ENCODE measurements around the gene ATP5ME.
"Not testable (repeated sequence)": the region's sequence is repeated elsewhere in the genome, so short reads cannot be mapped to it uniquely, and the experiment has no call there.

Gene ATP5ME, protein sequence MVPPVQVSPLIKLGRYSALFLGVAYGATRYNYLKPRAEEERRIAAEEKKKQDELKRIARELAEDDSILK

DNA sequence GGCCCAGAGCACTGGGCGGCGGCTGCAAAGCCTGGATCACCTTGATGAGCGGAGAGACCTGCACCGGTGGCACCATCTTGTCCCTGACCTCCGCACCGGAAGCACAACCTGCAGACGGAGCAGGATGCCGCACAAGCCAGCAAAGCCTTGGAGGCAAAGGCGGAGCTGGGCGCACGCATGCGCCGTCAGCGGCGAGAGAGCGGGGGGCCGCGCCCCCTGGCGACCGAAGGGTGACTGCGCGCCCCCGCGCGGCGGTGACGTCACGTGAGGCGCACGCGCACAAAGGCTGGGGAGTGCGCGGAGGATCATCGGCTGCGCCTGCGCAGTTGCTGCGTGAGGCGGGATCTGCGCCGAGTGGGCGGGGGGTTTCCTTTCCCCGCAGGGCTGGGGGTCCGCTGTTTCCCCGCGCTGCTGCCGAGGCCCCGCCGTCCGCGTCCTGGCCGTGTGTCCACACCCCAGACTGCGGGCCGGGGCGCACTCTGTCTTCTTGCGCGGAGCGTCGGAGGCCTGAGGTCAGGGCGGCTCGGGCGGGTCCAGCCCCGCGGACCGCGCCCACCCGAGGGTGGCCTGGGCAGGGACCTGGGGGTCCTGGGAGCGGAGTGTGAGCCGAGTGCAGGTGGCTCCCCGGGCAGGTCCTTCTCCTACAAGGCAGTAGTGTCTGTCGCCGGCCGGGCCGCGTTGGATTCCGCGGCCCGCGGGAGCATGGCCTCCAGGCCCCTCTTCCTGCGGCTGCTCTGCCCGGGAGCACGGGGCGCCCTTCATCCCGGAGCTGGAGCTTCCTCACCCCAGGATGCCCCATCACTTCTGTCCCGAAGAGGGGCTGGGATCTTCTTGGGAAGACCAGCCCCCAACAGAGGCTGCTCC, at the start of gene ATP5ME, which contains the start of gene MYL5:
Gene ATP5ME (minus strand): TSS at position 105 of the 864 bp plus-strand sequence. CDS start 29 bp downstream, at position 76.
Gene MYL5 (plus strand): TSS at position 371 of the 864 bp plus-strand sequence. CDS start 3,485 bp downstream, outside the sequence.
- in situ Hi-C loops (cut with MboI; ENCODE audit: low sequenced_read_pairs) = no loop called here

DNA sequence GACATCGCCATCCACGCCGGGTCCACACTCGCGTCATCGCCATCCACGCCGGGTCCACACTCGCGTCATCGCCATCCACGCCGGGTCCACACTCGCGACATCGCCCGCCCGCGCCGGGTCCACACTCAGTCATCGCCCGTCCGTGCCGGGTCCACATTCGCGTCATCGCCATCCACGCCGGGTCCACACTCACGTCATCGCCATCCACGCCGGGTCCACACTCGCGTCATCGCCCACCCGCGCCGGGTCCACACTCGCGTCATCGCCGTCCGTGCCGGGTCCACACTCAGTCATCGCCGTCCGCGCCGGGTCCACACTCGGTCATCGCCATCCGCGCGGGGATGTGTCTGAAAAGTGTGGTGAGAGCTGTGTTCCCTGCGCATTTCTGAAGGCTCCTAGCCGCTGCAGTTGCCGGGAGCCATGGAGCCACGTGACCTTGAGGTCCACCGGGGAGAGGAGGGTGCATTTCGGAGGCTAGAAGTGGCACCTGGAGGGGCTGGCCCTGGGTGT, 48.8 kb upstream of the ATP5ME start:
- in situ Hi-C loops (cut with MboI; ENCODE audit: low sequenced_read_pairs) = no loop called here

- in situ Hi-C loops (cut with MboI; ENCODE audit: low sequenced_read_pairs) = no loop called here
Measured at GRCh38 chr4:722169-722725, 48.2 kb upstream of the ATP5ME start.

DNA sequence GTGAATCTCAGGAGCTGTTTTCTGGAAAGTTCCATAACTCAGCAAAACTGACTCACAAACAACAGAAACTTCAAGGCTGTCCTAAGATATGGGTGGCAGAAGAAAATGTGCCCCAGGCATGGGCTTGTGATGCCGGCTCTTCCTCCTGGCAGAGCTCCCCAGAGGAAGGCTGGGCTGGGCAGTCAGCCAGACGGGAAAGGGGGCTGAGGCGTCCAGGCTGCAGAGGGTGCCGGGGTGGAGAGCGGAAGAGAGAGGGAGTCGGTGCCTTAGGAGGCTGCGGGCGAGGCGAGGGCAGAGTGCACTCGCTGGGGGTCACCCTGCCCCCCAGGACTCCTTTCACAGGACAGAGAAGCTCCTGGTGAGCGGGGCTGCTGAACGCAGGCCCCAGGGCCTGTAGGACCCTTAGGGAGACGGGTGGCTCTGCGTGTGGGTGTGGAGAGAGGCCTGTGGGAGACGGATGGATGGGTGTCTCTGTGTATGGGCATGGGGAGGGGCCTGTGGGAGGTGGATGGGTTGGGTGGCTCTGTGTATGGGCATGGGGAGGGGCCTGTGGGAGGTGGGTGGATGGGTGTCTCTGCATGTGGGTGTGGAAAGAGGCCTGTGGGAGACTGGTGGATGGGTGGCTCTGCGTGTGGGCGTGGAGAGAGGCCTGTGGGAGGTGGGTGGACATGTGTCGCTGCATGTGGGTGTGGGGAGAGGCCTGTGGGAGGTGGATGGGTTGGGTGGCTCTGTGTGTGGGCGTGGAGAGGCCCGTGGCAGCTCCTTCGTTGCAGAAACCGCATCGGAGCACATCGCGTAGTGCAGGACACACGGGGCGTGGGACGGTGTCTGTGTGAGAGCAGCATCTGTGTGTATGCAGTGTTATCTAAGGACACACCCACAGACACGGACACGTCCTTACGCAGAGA, 47.4 kb upstream of the ATP5ME start:
- in situ Hi-C loops (cut with MboI; ENCODE audit: low sequenced_read_pairs) = no loop called here

GRCh38 chr4:720111-720860, 46.2 kb upstream of the ATP5ME start:
- in situ Hi-C loops (cut with MboI; ENCODE audit: low sequenced_read_pairs) = no loop called here

- in situ Hi-C loops (cut with MboI; ENCODE audit: low sequenced_read_pairs) = no loop called here
Measured at GRCh38 chr4:718460-718859, 44.4 kb upstream of the ATP5ME start.

- in situ Hi-C loops (cut with MboI; ENCODE audit: low sequenced_read_pairs) = no loop called here
Measured at GRCh38 chr4:717601-718320, 43.7 kb upstream of the ATP5ME start.

- in situ Hi-C loops (cut with MboI; ENCODE audit: low sequenced_read_pairs) = no loop called here
Measured at GRCh38 chr4:714087-714486, 40.0 kb upstream of the ATP5ME start.

- in situ Hi-C loops (cut with MboI; ENCODE audit: low sequenced_read_pairs) = no loop called here
Measured at GRCh38 chr4:712916-713632, 39.0 kb upstream of the ATP5ME start.

DNA sequence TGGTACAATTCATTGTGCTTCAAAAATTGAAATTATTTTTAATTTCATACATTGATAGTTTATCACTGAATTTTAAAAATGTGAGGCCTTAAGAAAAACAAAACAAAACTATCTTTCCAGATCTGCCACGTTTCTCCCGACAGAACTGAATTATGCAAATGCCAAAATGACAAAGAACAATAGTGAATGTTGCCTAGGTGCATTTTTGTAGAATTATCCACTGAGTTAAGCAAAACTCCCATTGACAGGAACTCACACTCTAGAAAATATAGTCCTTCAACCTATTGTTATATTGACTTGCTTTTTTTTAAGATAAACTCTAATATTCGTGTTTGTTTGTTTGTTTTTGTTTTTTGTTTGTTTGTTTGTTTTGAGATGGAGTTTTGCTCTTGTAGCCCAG, 38.0 kb upstream of the ATP5ME start:
- in situ Hi-C loops (cut with MboI; ENCODE audit: low sequenced_read_pairs) = no loop called here

GRCh38 chr4:710916-711315, 36.8 kb upstream of the ATP5ME start:
- in situ Hi-C loops (cut with MboI; ENCODE audit: low sequenced_read_pairs) = no loop called here

DNA sequence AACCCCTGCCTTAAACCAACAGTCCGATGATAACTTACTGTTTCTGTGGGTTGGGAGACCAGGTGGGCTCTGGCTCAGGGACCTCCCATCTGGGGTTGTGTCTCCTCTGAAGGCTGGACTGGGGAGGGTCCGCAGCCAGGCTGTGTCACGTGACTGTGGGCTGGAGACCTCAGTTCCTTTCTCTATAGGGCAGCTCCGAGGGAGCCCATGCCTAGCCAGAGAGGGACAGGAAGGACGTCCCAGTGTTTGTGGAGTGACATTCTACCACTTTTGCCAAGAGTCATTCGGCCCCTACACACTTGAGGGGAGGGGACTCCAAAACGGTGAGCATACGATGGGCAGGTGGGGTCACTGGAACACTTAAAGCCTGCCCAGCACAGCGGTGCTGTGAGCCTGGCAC, 36.0 kb upstream of the ATP5ME start:
- in situ Hi-C loops (cut with MboI; ENCODE audit: low sequenced_read_pairs) = no loop called here

DNA sequence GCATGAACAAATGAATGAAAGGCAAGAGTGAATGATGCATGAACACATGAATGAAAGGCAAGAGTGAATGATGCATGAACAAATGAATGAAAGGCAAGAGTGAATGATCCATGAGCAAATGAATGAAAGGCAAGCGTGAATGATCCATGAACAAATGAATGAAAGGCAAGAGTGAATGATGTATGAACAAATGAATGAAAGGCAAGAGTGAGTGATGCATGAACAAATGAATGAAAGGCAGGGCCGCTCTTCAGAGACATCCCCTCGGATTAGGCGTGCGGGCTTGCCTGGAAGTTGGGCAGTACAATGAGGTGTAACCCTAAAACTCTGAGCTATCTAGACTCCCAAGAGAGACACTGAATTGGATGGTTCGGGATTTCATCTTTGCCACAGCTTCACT, 35.3 kb upstream of the ATP5ME start:
- in situ Hi-C loops (cut with MboI; ENCODE audit: low sequenced_read_pairs) = no loop called here

- in situ Hi-C loops (cut with MboI; ENCODE audit: low sequenced_read_pairs) = no loop called here
Measured at GRCh38 chr4:708631-708933, 34.5 kb upstream of the ATP5ME start.

DNA sequence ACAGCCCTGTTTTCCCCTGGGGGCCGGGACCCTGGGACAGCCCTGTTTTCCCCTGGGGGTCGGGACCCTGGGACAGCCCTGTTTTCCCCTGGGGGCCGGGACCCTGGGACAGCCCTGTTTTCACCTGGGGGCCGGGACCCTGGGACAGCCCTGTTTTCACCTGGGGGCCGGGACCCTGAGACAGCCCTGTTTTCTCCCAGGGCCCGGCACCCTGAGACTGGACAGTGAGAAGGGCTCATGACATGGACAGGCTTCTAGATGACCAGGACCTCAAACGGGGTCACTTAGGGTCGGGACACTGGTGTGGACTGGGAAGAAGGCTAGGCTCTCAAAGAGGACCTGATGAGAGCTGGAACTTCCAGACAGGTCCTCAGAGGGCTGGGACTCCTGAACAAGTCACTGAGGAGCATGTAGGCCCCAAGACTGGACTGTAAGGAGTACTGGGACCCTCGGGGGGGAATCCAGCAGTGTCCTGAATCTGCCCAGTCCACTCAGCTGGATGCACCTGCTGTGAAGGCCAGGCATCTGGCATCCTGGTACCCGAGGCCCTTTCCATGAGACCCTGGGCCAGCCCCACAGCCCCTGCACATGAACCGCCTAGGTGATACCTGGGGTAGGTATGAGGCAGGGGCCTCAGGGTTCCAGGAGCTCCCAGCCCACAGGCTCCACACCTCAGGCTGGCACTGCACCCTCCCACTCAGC, 34.0 kb upstream of the ATP5ME start:
- in situ Hi-C loops (cut with MboI; ENCODE audit: low sequenced_read_pairs) = no loop called here

DNA sequence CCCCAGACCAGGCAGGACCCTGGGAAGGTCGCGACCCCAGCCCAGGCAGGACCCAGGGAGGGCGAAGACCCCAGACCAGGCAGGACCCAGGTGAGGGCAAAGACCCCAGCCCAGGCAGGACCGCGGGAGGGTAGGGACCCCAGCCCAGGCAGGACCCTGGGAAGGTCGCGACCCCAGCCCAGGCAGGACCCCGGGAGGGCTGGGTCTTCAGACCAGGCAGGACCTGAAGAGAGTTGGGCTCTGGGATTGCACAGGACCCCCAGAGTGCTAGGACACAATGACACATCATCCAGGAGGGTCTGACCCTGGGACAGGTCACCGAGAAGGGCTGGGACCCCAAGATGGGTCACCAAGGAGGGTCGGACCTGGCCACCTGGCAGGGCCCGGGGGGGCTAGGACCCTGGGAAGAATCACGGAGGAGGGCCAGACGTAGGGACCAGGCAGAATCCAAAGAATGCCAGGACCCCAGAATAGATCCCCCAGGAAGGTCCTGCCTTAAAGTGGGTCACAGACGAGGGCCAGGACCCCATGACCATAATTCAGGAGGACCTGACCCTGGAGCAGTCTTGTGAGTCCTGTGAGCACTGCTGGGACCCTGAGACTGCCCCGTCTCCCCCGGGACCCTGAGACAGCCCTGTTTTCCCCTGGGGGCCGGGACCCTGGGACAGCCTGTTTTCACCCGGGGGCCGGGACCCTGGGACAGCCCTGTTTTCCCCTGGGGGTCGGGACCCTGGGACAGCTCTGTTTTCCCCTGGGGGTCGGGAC, 32.9 kb upstream of the ATP5ME start:
- in situ Hi-C loops (cut with MboI; ENCODE audit: low sequenced_read_pairs) = no loop called here

- in situ Hi-C loops (cut with MboI; ENCODE audit: low sequenced_read_pairs) = not testable (repeated sequence)
Measured at GRCh38 chr4:706083-706633, 32.1 kb upstream of the ATP5ME start.

All from HL-60/S4 treated with retinoic acid at 250 ng/mL for 4 days and 3 days (cell line).